Sigmoid colon (tissue), 4 donors: ENCODE data around the gene DLG1.

Source experiments
- CTCF ChIP-seq, 4 experiments: fragments of 450-650 bp in 3 of 4; fragments of 200-600 bp in 1 of 4; IDR thresholded peaks; one replicate each; pipeline ENCODE4 v1.5.1; 2016 to 2019; ENCODE audit warnings: antibody characterized with exemption in 4 of 4, mild to moderate bottlenecking in 3 of 4, moderate library complexity in 2 of 4
- EP300 ChIP-seq, 4 donors: sonication (generic); formaldehyde crosslinking; IDR thresholded peaks; one replicate each; pipeline ENCODE4 v1.6.1; 2017; ENCODE audit warnings: antibody characterized with exemption in 4 of 4
- POLR2A ChIP-seq, 2 donors: fragments of 450-650 bp; IDR thresholded peaks; one replicate each; pipeline ENCODE4 v1.6.1; 2016; ENCODE audit warnings: antibody characterized with exemption in 2 of 2, mild to moderate bottlenecking in 2 of 2, moderate library complexity in 2 of 2
- POLR2AphosphoS5 ChIP-seq, 4 donors: sonication (generic); formaldehyde crosslinking; IDR thresholded peaks; one replicate each; pipeline ENCODE4 v1.6.1; 2017; ENCODE audit warnings: antibody characterized with exemption in 4 of 4

GRCh38 chr3:197042539-197042938 lies 255.9 kb downstream of the DLG1 start:
- TF ChIP-seq CTCF (IDR thresholded peaks at IDR 0.05) = no peak
- no peak for TF ChIP-seq POLR2AphosphoS5 (IDR thresholded peaks at IDR 0.05)
- TF ChIP-seq EP300 (IDR thresholded peaks at IDR 0.05) = no peak
- TF ChIP-seq POLR2A (IDR thresholded peaks at IDR 0.05) = no peak
